OCI-LY7 (cell line): ENCODE measurements around the gene NUDT16.

ENCODE experiments used
- EZH2phosphoT487 ChIP-seq: fragments of 200-600 bp; sonication (generic); IDR thresholded peaks from 2 replicates; pipeline ENCODE4 v1.6.1; 2018; ENCODE audit warnings: low read depth, borderline replicate concordance, mild to moderate bottlenecking, mixed run types, antibody characterized with exemption, low read length, moderate library complexity, mixed read lengths
- TF ChIP-seq, protein P1 (sequence below): fragments of 200-600 bp; sonication (generic); conservative IDR thresholded peaks from 2 replicates; pipeline ENCODE4 v1.5.1; 2014; ENCODE audit warnings: mild to moderate bottlenecking, antibody characterized with exemption, low read length, moderate library complexity, mixed read lengths

DNA sequence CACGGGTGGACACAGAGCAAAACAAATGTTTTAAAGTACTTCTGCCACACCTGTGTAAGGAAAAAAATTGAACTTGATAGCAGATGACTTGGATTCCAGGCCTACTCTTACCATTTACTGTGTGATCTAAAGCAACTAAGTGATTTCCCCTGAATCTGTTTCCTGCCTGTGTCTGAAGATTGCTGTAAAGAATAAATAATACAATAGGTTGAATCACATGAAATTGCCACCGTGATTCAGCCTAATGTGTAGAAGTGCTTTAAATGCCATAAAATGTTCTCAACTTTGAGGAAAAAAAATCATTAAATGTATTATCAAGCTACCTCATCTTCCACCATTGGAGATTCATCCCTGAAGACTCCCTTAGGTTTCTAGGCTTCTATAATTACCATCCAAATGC lies 27.6 kb upstream of the NUDT16 start:
- no peak for TF ChIP-seq EZH2phosphoT487
- TF ChIP-seq, protein P1, sequence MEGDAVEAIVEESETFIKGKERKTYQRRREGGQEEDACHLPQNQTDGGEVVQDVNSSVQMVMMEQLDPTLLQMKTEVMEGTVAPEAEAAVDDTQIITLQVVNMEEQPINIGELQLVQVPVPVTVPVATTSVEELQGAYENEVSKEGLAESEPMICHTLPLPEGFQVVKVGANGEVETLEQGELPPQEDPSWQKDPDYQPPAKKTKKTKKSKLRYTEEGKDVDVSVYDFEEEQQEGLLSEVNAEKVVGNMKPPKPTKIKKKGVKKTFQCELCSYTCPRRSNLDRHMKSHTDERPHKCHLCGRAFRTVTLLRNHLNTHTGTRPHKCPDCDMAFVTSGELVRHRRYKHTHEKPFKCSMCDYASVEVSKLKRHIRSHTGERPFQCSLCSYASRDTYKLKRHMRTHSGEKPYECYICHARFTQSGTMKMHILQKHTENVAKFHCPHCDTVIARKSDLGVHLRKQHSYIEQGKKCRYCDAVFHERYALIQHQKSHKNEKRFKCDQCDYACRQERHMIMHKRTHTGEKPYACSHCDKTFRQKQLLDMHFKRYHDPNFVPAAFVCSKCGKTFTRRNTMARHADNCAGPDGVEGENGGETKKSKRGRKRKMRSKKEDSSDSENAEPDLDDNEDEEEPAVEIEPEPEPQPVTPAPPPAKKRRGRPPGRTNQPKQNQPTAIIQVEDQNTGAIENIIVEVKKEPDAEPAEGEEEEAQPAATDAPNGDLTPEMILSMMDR: no peak
